Spleen (tissue), 7 donors: ENCODE data around the gene ENDOD1.

Experiments
- CTCF ChIP-seq, 11 experiments: fragments of 200-600 bp in 7 of 11; fragments of 450-650 bp in 4 of 11; sonication (generic) in 4 of 11; IDR thresholded peaks in 8 of 11; conservative IDR thresholded peaks in 3 of 11; 1 replicate in 7 of 11; 2 replicates in 4 of 11; pipeline versions ENCODE4 v1.4.0 to v1.8.0; 2016 to 2021; ENCODE audit warnings: antibody characterized with exemption in 11 of 11, inconsistent platforms in 4 of 11, mild to moderate bottlenecking in 1 of 11
- POLR2A ChIP-seq, 3 donors: fragments of 450-650 bp; IDR thresholded peaks; one replicate each; pipeline ENCODE4 v1.5.1; 2017; ENCODE audit warnings: antibody characterized with exemption in 3 of 3, mild to moderate bottlenecking in 1 of 3
- donor health status: DM: no; HTN: no; CAD: no; lungs with moderate emphysema.
- donor health status: DM: no; HTN: no; CAD: no.
- donor health status: DM: no; HTN: no; CAD: no.

GRCh38 chr11:95074792-95075563, 14.7 kb upstream of the ENDOD1 start:
- TF ChIP-seq CTCF (IDR thresholded peaks at IDR 0.05 in 8 of 11, conservative IDR thresholded peaks at IDR 0.05 in 3 of 11): no peak
- TF ChIP-seq POLR2A (IDR thresholded peaks at IDR 0.05): no peak
